ENCODE results near the gene DCTN2. TPM values are rescaled to one million over a fixed set of nuclear protein-coding genes. Genes with fewer than 3 reads are reported as not detected.
A peak's percentile ranks its signal among the peaks of the same experiment; 100 is the strongest.

Gene DCTN2
- total and polyA plus RNA-seq, 4 donors, result 122 to 159 (median 133) TPM

DNA sequence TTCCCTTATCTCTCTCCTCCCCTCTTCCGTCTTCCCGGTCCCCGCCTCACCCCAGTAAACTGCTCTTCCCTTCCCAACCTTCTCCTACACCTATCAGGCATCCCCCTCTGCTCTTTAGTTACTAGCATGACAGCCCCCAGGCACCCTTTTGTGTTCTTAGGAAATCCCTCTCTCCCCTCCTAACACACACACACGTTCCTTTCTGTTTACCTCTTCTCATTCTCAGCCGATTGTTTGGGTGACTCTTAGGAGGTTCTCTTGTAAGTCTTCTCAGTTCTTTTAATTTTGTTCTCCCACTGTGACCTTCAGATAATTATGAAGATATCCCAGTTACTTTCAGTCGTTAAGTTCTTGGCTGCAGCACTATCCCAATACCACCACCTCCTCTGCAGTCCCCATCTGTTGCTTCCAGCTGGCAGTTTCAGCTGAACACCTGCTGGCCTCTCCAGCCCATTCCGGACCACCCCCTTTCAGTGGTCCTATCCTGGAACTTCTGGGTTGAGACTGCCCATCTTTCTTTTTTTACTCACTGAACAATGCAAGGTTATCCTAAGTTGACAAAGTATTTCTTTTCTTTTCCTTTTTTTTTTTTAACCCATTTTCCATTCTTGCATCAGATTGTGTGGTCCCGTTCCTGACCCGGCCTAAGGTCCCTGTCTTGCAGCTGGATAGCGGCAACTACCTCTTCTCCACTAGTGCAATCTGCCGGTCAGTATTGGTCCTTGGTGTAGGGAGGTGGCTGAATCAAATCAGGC, 58.4 kb downstream of the DCTN2 start:
- ATAC-seq (ENCODE audit: low FRiP score) (no peak), DNase-seq (peak in 1 of 2 donors; percentile 8)
- Histone ChIP-seq H3K4me3 (ENCODE audit: low read length in 2 of 2) (peak overlapping the region; percentile 77 to 84), H3K9me3 (ENCODE audit: control insufficient read depth, low read length) (no peaks in the 10 kb centered on the region), H3K4me1 (ENCODE audit: control insufficient read depth in 1 of 2, insufficient read depth in 2 of 2, low read length in 2 of 2) (no peaks in the 10 kb centered on the region), H3K27me3 (ENCODE audit: control insufficient read depth in 1 of 2, insufficient read depth in 2 of 2, low read length in 1 of 2) (no peaks in the 10 kb centered on the region), H3K36me3 (ENCODE audit: control insufficient read depth in 1 of 2, insufficient read depth in 2 of 2, low read length in 1 of 2) (peaks cover 4 to 8% of the 10 kb centered on the region in 2 donors), H3K27ac (ENCODE audit: low read depth in 1 of 2, low read length in 2 of 2) (peak overlapping the region in 1 of 2 donors; percentile 66)
- WGBS, 2 donors, result 32% methylated on average over 11 of the region's 11 CpGs
- intact Hi-C loops (cut with DNase I), result no loop called here

DNA sequence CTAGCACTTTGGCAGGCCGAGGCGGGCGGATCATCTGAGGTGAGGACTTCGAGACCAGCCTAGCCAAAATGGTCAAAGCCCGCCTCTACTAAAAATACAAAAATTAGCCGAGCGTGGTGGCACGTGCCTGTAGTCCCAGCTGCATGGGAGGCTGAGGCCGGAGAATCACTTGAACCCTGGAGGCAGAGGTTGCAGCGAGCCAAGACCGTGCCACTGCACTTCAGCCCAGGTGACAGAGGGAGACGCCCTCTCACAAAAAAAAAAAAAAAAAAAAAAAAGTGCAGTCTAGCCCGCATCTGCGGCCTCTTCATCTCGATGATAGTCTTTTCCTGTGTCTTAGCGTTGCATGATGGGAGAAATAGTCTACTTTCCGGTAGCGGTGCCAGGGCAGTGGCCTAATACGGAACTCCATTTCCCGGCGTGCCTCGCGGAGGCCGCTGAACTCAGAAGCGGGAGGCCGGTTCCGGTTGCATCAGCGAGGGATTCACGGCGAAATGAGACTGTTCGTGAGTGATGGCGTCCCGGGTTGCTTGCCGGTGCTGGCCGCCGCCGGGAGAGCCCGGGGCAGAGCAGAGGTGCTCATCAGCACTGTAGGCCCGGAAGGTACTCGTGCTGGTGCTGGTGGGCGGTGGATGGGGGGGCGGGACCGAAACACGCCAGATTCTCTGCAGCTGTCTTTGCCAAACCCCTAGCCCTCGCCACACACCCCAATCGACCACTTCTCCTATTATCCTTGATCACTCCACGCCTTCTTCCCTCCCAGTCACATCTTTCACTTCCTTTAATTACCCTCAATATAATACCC, 59.2 kb downstream of the DCTN2 start, which contains the start of gene MARS1:
Gene MARS1, plus strand, starts transcription at position 472 of the 805 bp plus-strand sequence. Its CDS starts 23 bp downstream, at position 495.
- intact Hi-C loops (cut with DNase I), result no loop called here
- no peaks in the 10 kb centered on the region for H3K4me1 ChIP-seq (ENCODE audit: control insufficient read depth in 1 of 2, insufficient read depth in 2 of 2, low read length in 2 of 2)
- peak within 1 kb of the TSS; percentile 77 to 84 for H3K4me3 ChIP-seq (ENCODE audit: low read length in 2 of 2)
- peak; percentile 97 for ATAC-seq (ENCODE audit: low FRiP score)
- peak within 1 kb of the TSS in 1 of 2 donors; percentile 66 for H3K27ac ChIP-seq (ENCODE audit: low read depth in 1 of 2, low read length in 2 of 2)
- 3% methylated on average over 46 to 47 of the region's 47 CpGs for WGBS, 2 donors
- H3K9me3 ChIP-seq (ENCODE audit: control insufficient read depth, low read length), result no peaks in the 10 kb centered on the region
- H3K27me3 ChIP-seq (ENCODE audit: control insufficient read depth in 1 of 2, insufficient read depth in 2 of 2, low read length in 1 of 2), result no peaks in the 10 kb centered on the region
- DNase-seq, result peak; percentile 96 to 97
- H3K36me3 ChIP-seq (ENCODE audit: control insufficient read depth in 1 of 2, insufficient read depth in 2 of 2, low read length in 1 of 2), result peaks cover 4 to 8% of the 10 kb centered on the region in 2 donors

DNA sequence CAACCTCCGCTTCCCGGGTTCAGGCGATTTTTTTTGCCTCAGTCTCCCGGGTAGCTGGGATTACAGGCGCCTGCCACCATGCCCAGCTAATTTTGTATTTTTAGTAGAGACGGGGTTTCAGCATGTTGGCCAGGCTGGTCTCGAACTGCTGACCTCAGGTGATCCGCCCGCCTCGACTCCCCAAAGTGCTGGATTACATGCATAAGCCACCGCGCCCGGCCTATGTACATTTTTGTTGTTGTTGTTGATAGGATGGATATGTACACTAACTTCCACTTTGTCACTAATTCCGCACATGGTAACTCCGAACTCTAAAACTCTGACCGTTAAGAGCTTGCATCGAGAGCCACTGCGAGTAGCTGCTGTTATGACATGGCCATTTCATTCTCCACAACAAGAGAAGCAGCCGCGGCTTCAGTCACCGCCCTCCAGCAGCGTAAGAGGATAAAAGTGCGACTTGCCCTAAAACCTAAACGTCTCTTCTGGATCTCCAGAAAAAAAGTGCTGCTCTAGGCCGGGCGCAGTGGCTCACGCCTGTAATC, 59.9 kb downstream of the DCTN2 start:
- Histone ChIP-seq H3K36me3 (ENCODE audit: control insufficient read depth in 1 of 2, insufficient read depth in 2 of 2, low read length in 1 of 2) (peaks cover 2 to 8% of the 10 kb centered on the region in 2 donors), H3K4me3 (ENCODE audit: low read length in 2 of 2) (no peak overlapping the region), H3K4me1 (ENCODE audit: control insufficient read depth in 1 of 2, insufficient read depth in 2 of 2, low read length in 2 of 2) (no peaks in the 10 kb centered on the region), H3K27ac (ENCODE audit: low read depth in 1 of 2, low read length in 2 of 2) (no peak overlapping the region), H3K27me3 (ENCODE audit: control insufficient read depth in 1 of 2, insufficient read depth in 2 of 2, low read length in 1 of 2) (no peaks in the 10 kb centered on the region), H3K9me3 (ENCODE audit: control insufficient read depth, low read length) (no peaks in the 10 kb centered on the region)
- ATAC-seq (ENCODE audit: low FRiP score) (no peak), DNase-seq (peak in 1 of 2 donors; percentile 74)
- intact Hi-C loops (cut with DNase I), result no loop called here
- 87 to 88% methylated on average over 27 of the region's 27 CpGs for WGBS, 2 donors

DNA sequence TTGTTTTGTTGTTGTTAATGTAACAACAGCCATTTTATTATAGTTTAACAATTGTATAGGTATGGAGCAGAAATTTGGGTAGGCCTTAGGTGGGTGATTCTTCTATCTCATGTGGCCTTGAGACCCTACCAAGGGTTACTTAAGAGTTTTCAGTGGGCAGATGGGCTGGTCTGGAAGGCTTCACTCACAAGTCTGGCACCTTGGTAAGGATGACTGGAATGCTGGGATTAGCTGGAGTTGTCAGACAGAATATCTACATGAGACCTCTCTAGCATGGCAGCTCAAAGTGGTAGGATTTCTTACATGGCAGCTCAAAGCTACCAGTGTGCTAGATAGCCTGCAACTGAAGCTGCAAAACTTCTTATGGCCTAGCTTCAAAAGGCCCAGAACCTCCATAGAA, 61.3 kb downstream of the DCTN2 start:
- H3K4me3 ChIP-seq (ENCODE audit: low read length in 2 of 2), result no peak overlapping the region
- intact Hi-C loops (cut with DNase I), result no loop called here
- H3K36me3 ChIP-seq (ENCODE audit: control insufficient read depth in 1 of 2, insufficient read depth in 2 of 2, low read length in 1 of 2), result peaks cover 0 to 2% of the 10 kb centered on the region in 2 donors
- no peaks in the 10 kb centered on the region for H3K27me3 ChIP-seq (ENCODE audit: control insufficient read depth in 1 of 2, insufficient read depth in 2 of 2, low read length in 1 of 2)
- no peaks in the 10 kb centered on the region for H3K4me1 ChIP-seq (ENCODE audit: control insufficient read depth in 1 of 2, insufficient read depth in 2 of 2, low read length in 2 of 2)
- no peak for DNase-seq
- no peak for ATAC-seq (ENCODE audit: low FRiP score)
- H3K27ac ChIP-seq (ENCODE audit: low read depth in 1 of 2, low read length in 2 of 2), result no peak overlapping the region
- H3K9me3 ChIP-seq (ENCODE audit: control insufficient read depth, low read length), result no peaks in the 10 kb centered on the region

DNA sequence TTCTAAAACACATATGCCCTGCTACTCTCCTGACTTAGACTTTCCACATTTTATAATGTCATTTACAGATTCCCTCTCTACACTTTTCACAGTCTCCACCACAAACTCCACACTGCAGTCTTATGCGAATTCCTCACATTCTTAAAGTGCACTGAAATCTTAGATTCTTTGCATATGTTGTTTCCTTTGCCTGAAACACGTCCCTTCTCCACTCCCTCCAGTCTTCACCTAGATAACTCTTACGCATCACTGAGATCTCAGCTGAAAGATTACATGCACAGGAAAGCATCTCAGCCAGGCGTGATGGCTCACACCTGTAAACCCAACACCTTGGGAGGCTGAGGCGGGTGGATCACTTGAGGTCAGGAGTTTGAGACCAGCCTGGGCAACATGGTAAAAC, 63.5 kb downstream of the DCTN2 start:
- Histone ChIP-seq H3K9me3 (ENCODE audit: control insufficient read depth, low read length) (no peaks in the 10 kb centered on the region), H3K36me3 (ENCODE audit: control insufficient read depth in 1 of 2, insufficient read depth in 2 of 2, low read length in 1 of 2) (no peaks in the 10 kb centered on the region), H3K27me3 (ENCODE audit: control insufficient read depth in 1 of 2, insufficient read depth in 2 of 2, low read length in 1 of 2) (no peaks in the 10 kb centered on the region), H3K27ac (ENCODE audit: low read depth in 1 of 2, low read length in 2 of 2) (no peak overlapping the region), H3K4me3 (ENCODE audit: low read length in 2 of 2) (no peak overlapping the region), H3K4me1 (ENCODE audit: control insufficient read depth in 1 of 2, insufficient read depth in 2 of 2, low read length in 2 of 2) (no peaks in the 10 kb centered on the region)
- DNase-seq (no peak), ATAC-seq (ENCODE audit: low FRiP score) (no peak)
- intact Hi-C loops (cut with DNase I), result no loop called here
- 23 to 34% methylated on average over 5 of the region's 5 CpGs for WGBS, 2 donors

DNA sequence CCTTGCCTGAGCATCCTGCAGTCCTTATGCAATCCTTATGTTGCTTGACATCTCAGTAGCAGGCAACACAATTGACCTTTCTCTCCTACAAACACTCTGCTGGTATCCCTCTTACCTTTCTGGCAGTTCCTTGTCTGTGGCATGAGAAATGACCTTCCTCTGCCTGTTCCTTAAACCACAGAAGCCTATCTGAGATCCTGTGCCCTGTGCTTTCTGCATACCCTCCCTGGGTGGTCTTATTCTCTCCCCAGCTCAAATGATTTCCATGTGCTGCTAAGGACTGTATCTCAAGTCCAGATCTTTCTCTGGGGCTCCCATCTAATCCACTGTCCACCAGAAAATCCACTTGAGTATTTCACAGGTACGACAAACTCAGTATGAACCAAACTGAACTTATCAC, 65.3 kb downstream of the DCTN2 start:
- intact Hi-C loops (cut with DNase I), result no loop called here
- 77 to 81% methylated on average over 1 of the region's 1 CpG for WGBS, 2 donors
- DNase-seq (no peak), ATAC-seq (ENCODE audit: low FRiP score) (no peak)
- H3K27me3 ChIP-seq (ENCODE audit: control insufficient read depth in 1 of 2, insufficient read depth in 2 of 2, low read length in 1 of 2), result no peaks in the 10 kb centered on the region
- no peak overlapping the region for H3K4me3 ChIP-seq (ENCODE audit: low read length in 2 of 2)
- H3K4me1 ChIP-seq (ENCODE audit: control insufficient read depth in 1 of 2, insufficient read depth in 2 of 2, low read length in 2 of 2), result no peaks in the 10 kb centered on the region
- no peaks in the 10 kb centered on the region for H3K36me3 ChIP-seq (ENCODE audit: control insufficient read depth in 1 of 2, insufficient read depth in 2 of 2, low read length in 1 of 2)
- no peaks in the 10 kb centered on the region for H3K9me3 ChIP-seq (ENCODE audit: control insufficient read depth, low read length)
- no peak overlapping the region for H3K27ac ChIP-seq (ENCODE audit: low read depth in 1 of 2, low read length in 2 of 2)

Small RNA genes within 50 kb of the gene (microRNA-seq; reads per million reads assigned to microRNA genes)
- 0 to 0.60 reads per million in 2 donors for gene MIR616
- gene MIR6758, result 0 to 0.99 reads per million in 2 donors

Other genes with a start within 250 kb of the DCTN2 start
- 10 to 100 TPM; 55.8 to 75.4 TPM for gene R3HDM2, start 116.1 kb downstream of the DCTN2 start, total RNA-seq
- 10 to 100 TPM; 11.3 to 22.7 TPM for gene R3HDM2, start 116.1 kb downstream of the DCTN2 start, polyA plus RNA-seq
- not detected for gene INHBC, start 112.4 kb downstream of the DCTN2 start, total RNA-seq
- gene INHBC, start 112.4 kb downstream of the DCTN2 start, polyA plus RNA-seq, result not detected
- gene INHBE, start 91.9 kb downstream of the DCTN2 start, total RNA-seq, result not detected
- not detected for gene INHBE, start 91.9 kb downstream of the DCTN2 start, polyA plus RNA-seq
- 10 to 100 TPM in 1 of 2 donors, 1 to 10 TPM in 1; 2.4 to 15.5 TPM for gene GLI1, start 87.4 kb downstream of the DCTN2 start, total RNA-seq
- 1 to 10 TPM in 1 of 2 donors, under 1 TPM in 1; 0.25 to 2.1 TPM for gene GLI1, start 87.4 kb downstream of the DCTN2 start, polyA plus RNA-seq
- gene ARHGAP9, start 67.3 kb downstream of the DCTN2 start, total RNA-seq, result 10 to 100 TPM; 16.2 to 38.8 TPM
- 10 to 100 TPM in 1 of 2 donors, 1 to 10 TPM in 1; 5.5 to 21.2 TPM for gene ARHGAP9, start 67.3 kb downstream of the DCTN2 start, polyA plus RNA-seq
- gene MARS1, start 59.1 kb downstream of the DCTN2 start, total RNA-seq, result 100 to 1,000 TPM; 117 to 136 TPM
- 10 to 100 TPM; 34.9 to 95.8 TPM for gene MARS1, start 59.1 kb downstream of the DCTN2 start, polyA plus RNA-seq
- gene DDIT3, start 26.7 kb downstream of the DCTN2 start, total RNA-seq, result 10 to 100 TPM; 24.8 to 29.0 TPM
- gene DDIT3, start 26.7 kb downstream of the DCTN2 start, polyA plus RNA-seq, result 10 to 100 TPM; 38.7 to 49.6 TPM
- gene MBD6, start 24.4 kb downstream of the DCTN2 start, total RNA-seq, result 10 to 100 TPM; 65.0 to 77.4 TPM
- gene MBD6, start 24.4 kb downstream of the DCTN2 start, polyA plus RNA-seq, result 10 to 100 TPM in 1 of 2 donors, 1 to 10 TPM in 1; 7.5 to 73.4 TPM
- gene KIF5A, start 2.9 kb upstream of the DCTN2 start, total RNA-seq, result 1 to 10 TPM; 1.3 to 3.5 TPM
- gene KIF5A, start 2.9 kb upstream of the DCTN2 start, polyA plus RNA-seq, result under 1 TPM; 0.75 to 0.92 TPM
- 10 to 100 TPM; 25.1 to 28.4 TPM for gene PIP4K2C, start 44.0 kb upstream of the DCTN2 start, total RNA-seq
- gene PIP4K2C, start 44.0 kb upstream of the DCTN2 start, polyA plus RNA-seq, result 10 to 100 TPM; 14.5 to 27.0 TPM
- 10 to 100 TPM; 47.2 to 47.4 TPM for gene DTX3, start 57.6 kb upstream of the DCTN2 start, total RNA-seq
- gene DTX3, start 57.6 kb upstream of the DCTN2 start, polyA plus RNA-seq, result 100 to 1,000 TPM in 1 of 2 donors, 10 to 100 TPM in 1; 14.0 to 123 TPM
- gene ARHGEF25, start 64.2 kb upstream of the DCTN2 start, total RNA-seq, result 10 to 100 TPM; 72.0 to 73.0 TPM
- 100 to 1,000 TPM in 1 of 2 donors, 10 to 100 TPM in 1; 65.6 to 253 TPM for gene ARHGEF25, start 64.2 kb upstream of the DCTN2 start, polyA plus RNA-seq
- 1 to 10 TPM; 5.9 to 6.5 TPM for gene B4GALNT1, start 86.0 kb upstream of the DCTN2 start, total RNA-seq
- gene B4GALNT1, start 86.0 kb upstream of the DCTN2 start, polyA plus RNA-seq, result 1 to 10 TPM; 1.0 to 2.9 TPM
- 100 to 1,000 TPM; 208 to 252 TPM for gene OS9, start 146.9 kb upstream of the DCTN2 start, total RNA-seq
- gene OS9, start 146.9 kb upstream of the DCTN2 start, polyA plus RNA-seq, result 100 to 1,000 TPM; 139 to 253 TPM
- gene AGAP2, start 191.6 kb upstream of the DCTN2 start, total RNA-seq, result 1 to 10 TPM; 2.6 to 3.6 TPM
- gene AGAP2, start 191.6 kb upstream of the DCTN2 start, polyA plus RNA-seq, result under 1 TPM; 0.18 to 0.88 TPM
- gene TSPAN31, start 197.8 kb upstream of the DCTN2 start, total RNA-seq, result 10 to 100 TPM; 31.4 to 37.6 TPM
- gene TSPAN31, start 197.8 kb upstream of the DCTN2 start, polyA plus RNA-seq, result 10 to 100 TPM; 27.4 to 40.6 TPM
- 10 to 100 TPM; 54.6 to 55.0 TPM for gene CDK4, start 205.1 kb upstream of the DCTN2 start, total RNA-seq
- 10 to 100 TPM; 44.7 to 60.4 TPM for gene CDK4, start 205.1 kb upstream of the DCTN2 start, polyA plus RNA-seq
- gene MARCHF9, start 207.9 kb upstream of the DCTN2 start, total RNA-seq, result 10 to 100 TPM; 10.8 to 17.1 TPM
- 10 to 100 TPM in 1 of 2 donors, 1 to 10 TPM in 1; 4.8 to 29.9 TPM for gene MARCHF9, start 207.9 kb upstream of the DCTN2 start, polyA plus RNA-seq
- gene CYP27B1, start 219.9 kb upstream of the DCTN2 start, total RNA-seq, result 1 to 10 TPM in 1 of 2 donors, under 1 TPM in 1; 0.94 to 1.5 TPM
- under 1 TPM in 1 of 2 donors, not detected in 1; 0.28 TPM for gene CYP27B1, start 219.9 kb upstream of the DCTN2 start, polyA plus RNA-seq
- 10 to 100 TPM; 15.4 to 16.2 TPM for gene METTL1, start 224.9 kb upstream of the DCTN2 start, total RNA-seq
- 10 to 100 TPM in 1 of 2 donors, 1 to 10 TPM in 1; 9.5 to 16.1 TPM for gene METTL1, start 224.9 kb upstream of the DCTN2 start, polyA plus RNA-seq
- 10 to 100 TPM in 1 of 2 donors, 1 to 10 TPM in 1; 8.4 to 10.9 TPM for gene EEF1AKMT3, start 225.4 kb upstream of the DCTN2 start, total RNA-seq
- 1 to 10 TPM; 4.5 to 6.7 TPM for gene EEF1AKMT3, start 225.4 kb upstream of the DCTN2 start, polyA plus RNA-seq
- 10 to 100 TPM; 15.0 to 17.2 TPM for gene TSFM, start 235.6 kb upstream of the DCTN2 start, total RNA-seq
- 10 to 100 TPM; 21.4 to 22.9 TPM for gene TSFM, start 235.6 kb upstream of the DCTN2 start, polyA plus RNA-seq

Measured in aorta (tissue), 5 donors.